Measurements from ENCODE around the gene PTGDR2. TPM values are rescaled to one million over a fixed set of nuclear protein-coding genes. Genes with fewer than 3 reads are reported as not detected.

The PTGDR2 gene
- total RNA-seq, 2 experiments from 2014 or later: 0.23 to 0.38 TPM

GRCh38 chr11:60821827-60822599 lies 33.7 kb downstream of the PTGDR2 start:
- ATAC-seq: peak; percentile 27
- no peaks in the 10 kb centered on the region for H3K36me3 Mint-ChIP-seq (ENCODE audit: low read depth)
- no peak for TF ChIP-seq CTCF (IDR thresholded peaks at IDR 0.05)
- peaks cover 6% of the 10 kb centered on the region for H3K9me3 Mint-ChIP-seq
- no peak overlapping the region for H3K4me3 Mint-ChIP-seq
- intact Hi-C loops (cut with micrococcal nuclease): loop anchor here (10.0 kb wide), 1 partner anchor 57 kb away; no protein-coding TSS in a partner anchor
- H3K27ac Mint-ChIP-seq: no peak overlapping the region
- H3K4me1 Mint-ChIP-seq (ENCODE audit: low read depth): no peaks in the 10 kb centered on the region
- DNase-seq: no peak
- ChIA-PET POLR2A (no interaction called here), CTCF (interaction anchor here (1.4 to 5.5 kb wide), 2 partner anchors 9 to 65 kb away, joined by 3 to 41 read pairs; no protein-coding TSS in a partner anchor)
- H3K27me3 Mint-ChIP-seq: no peaks in the 10 kb centered on the region

- ChIA-PET CTCF (no interaction called here), POLR2A (no interaction called here)
- Mint-ChIP-seq H3K36me3 (ENCODE audit: low read depth) (no peaks in the 10 kb centered on the region), H3K27me3 (no peaks in the 10 kb centered on the region), H3K4me1 (ENCODE audit: low read depth) (no peaks in the 10 kb centered on the region), H3K4me3 (no peak overlapping the region), H3K9me3 (peaks cover 13% of the 10 kb centered on the region), H3K27ac (no peak overlapping the region)
- no peak for ATAC-seq
- TF ChIP-seq CTCF (IDR thresholded peaks at IDR 0.05): no peak
- no peak for DNase-seq
- intact Hi-C loops (cut with micrococcal nuclease): no loop called here
Measured at GRCh38 chr11:60818057-60818456, 37.7 kb downstream of the PTGDR2 start.

DNA sequence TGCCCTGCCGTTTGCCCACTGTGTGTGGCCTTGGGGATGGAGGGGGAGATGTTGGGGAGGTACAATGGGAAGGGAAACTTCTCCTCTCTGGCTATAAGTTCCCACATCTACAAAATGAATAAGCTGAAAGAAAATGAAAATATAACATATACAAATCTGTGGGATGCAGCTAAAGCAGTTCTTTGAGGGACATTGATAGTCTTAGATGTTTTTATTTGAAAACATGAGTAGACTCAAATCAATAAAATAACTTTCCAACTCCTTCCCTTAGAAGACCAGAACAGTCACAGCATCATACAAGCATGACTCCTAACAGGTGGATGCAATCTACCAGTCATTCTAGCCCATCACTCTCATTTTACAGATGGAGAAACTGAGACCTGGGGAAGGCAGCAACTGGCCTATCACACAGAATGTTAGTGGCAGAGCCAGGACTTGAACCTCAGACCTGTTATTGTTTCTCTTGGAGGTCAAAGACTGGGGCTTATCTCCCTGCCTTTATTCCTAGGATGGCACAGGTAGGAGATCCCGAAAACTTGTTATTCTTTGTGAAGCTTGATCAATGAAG lies 39.1 kb downstream of the PTGDR2 start:
- H3K4me3 Mint-ChIP-seq: no peak overlapping the region
- peaks cover 13% of the 10 kb centered on the region for H3K9me3 Mint-ChIP-seq
- intact Hi-C loops (cut with micrococcal nuclease): no loop called here
- H3K36me3 Mint-ChIP-seq (ENCODE audit: low read depth): no peaks in the 10 kb centered on the region
- no peak for ATAC-seq
- TF ChIP-seq CTCF (IDR thresholded peaks at IDR 0.05): no peak
- POLR2A ChIA-PET: no interaction called here
- H3K27me3 Mint-ChIP-seq: no peaks in the 10 kb centered on the region
- DNase-seq: no peak
- no peak overlapping the region for H3K27ac Mint-ChIP-seq
- CTCF ChIA-PET: interaction anchor here (1.6 kb wide), 1 partner anchor 14 kb away, joined by 9 read pairs; no protein-coding TSS in a partner anchor
- H3K4me1 Mint-ChIP-seq (ENCODE audit: low read depth): no peaks in the 10 kb centered on the region

DNA sequence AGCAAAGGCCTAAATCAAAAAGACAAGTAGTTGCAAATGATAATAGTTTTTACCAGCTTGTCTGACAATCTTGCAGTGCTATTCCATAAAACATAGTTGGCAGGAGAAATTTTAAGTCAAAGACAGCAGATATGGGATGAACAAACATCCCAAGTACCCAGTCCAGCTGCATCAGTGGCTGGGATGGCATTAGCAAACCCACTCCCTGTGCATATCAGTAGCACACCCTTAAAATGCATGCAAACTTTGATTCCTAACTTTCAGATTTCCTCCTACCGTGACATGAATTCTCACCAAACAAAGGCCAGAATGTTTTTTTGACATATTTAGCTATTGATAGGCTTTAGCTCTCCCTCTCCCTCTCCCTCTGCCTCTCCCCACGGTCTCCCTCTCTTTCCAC lies 41.6 kb downstream of the PTGDR2 start:
- peaks cover 5% of the 10 kb centered on the region for H3K27me3 Mint-ChIP-seq
- H3K27ac Mint-ChIP-seq: no peak overlapping the region
- DNase-seq (no peak), ATAC-seq (no peak)
- ChIA-PET CTCF (interaction anchor here (1.6 kb wide), 1 partner anchor 17 kb away, joined by 7 read pairs; no protein-coding TSS in a partner anchor), POLR2A (no interaction called here)
- TF ChIP-seq CTCF (IDR thresholded peaks at IDR 0.05): no peak
- H3K4me1 Mint-ChIP-seq (ENCODE audit: low read depth): no peaks in the 10 kb centered on the region
- intact Hi-C loops (cut with micrococcal nuclease): no loop called here
- H3K9me3 Mint-ChIP-seq: peaks cover 13% of the 10 kb centered on the region
- H3K36me3 Mint-ChIP-seq (ENCODE audit: low read depth): no peaks in the 10 kb centered on the region
- H3K4me3 Mint-ChIP-seq: no peak overlapping the region

- peaks cover 13% of the 10 kb centered on the region for H3K9me3 Mint-ChIP-seq
- ChIA-PET CTCF (interaction anchor here (0.9 to 1.6 kb wide), 3 partner anchors 18 to 50 kb away, joined by 4 to 7 read pairs (median 4); no protein-coding TSS in a partner anchor), POLR2A (no interaction called here)
- no peak for DNase-seq
- H3K27ac Mint-ChIP-seq: no peak overlapping the region
- intact Hi-C loops (cut with micrococcal nuclease): no loop called here
- H3K4me1 Mint-ChIP-seq (ENCODE audit: low read depth): no peaks in the 10 kb centered on the region
- H3K36me3 Mint-ChIP-seq (ENCODE audit: low read depth): no peaks in the 10 kb centered on the region
- no peak for ATAC-seq
- H3K4me3 Mint-ChIP-seq: no peak overlapping the region
- peaks cover 5% of the 10 kb centered on the region for H3K27me3 Mint-ChIP-seq
- TF ChIP-seq CTCF (IDR thresholded peaks at IDR 0.05): no peak
Measured at GRCh38 chr11:60813324-60813723, 42.4 kb downstream of the PTGDR2 start.
